Lung (tissue), 12 donors: Measurements from ENCODE around the gene GAN. TPM values are rescaled to one million over a fixed set of nuclear protein-coding genes. Genes with fewer than 3 reads are reported as not detected.
A peak's percentile ranks its signal among the peaks of the same experiment; 100 is the strongest.

ENCODE experiments used
- ATAC-seq: fragments of 200-7000 bp; cut with Tn5 transposase; one replicate; pipeline ENCODE4 v1.9.1; 2020; ENCODE audit warnings: moderate number of reproducible peaks; ENCODE audit not compliant: insufficient read depth, low FRiP score
- DNase-seq, 3 donors: peaks; one replicate each; pipeline ENCODE4 v3.0.0-alpha.2; 2013 to 2017
- H3K27ac ChIP-seq, 2 donors: one replicate each; pipeline ENCODE4 v1.5.1; 2013; ENCODE audit warnings: mild to moderate bottlenecking in 2 of 2, moderate library complexity in 2 of 2, control low read depth in 1 of 2, inconsistent platforms in 1 of 2, low read depth in 1 of 2, low read length in 1 of 2
- H3K27me3 ChIP-seq, 3 donors: one replicate each; pipeline ENCODE4 v1.5.1; 2013; ENCODE audit warnings: low read length in 2 of 3; ENCODE audit not compliant: control insufficient read depth in 3 of 3, insufficient read depth in 3 of 3
- H3K36me3 ChIP-seq, 4 donors: one replicate each; pipeline ENCODE4 v1.5.1; 2013; ENCODE audit warnings: low read length in 4 of 4, mild to moderate bottlenecking in 1 of 4, moderate library complexity in 1 of 4; ENCODE audit not compliant: control insufficient read depth in 4 of 4, insufficient read depth in 4 of 4
- H3K4me1 ChIP-seq, 5 donors: one replicate each; pipeline ENCODE4 v1.5.1; 2013; ENCODE audit warnings: low read length in 5 of 5, mild to moderate bottlenecking in 2 of 5, moderate library complexity in 1 of 5; ENCODE audit not compliant: control insufficient read depth in 5 of 5, insufficient read depth in 5 of 5
- H3K4me3 ChIP-seq: one replicate; pipeline ENCODE4 v1.5.1; 2013; ENCODE audit warnings: mild to moderate bottlenecking, control low read depth, moderate library complexity
- H3K9ac ChIP-seq, 2 donors: one replicate each; pipeline ENCODE4 v1.5.1; 2013; ENCODE audit warnings: low read length in 2 of 2, control low read depth in 1 of 2; ENCODE audit not compliant: insufficient read depth in 1 of 2
- H3K9me3 ChIP-seq, 4 donors: one replicate each; pipeline ENCODE4 v1.5.1; 2013; ENCODE audit warnings: low read length in 3 of 4, mild to moderate bottlenecking in 1 of 4, moderate library complexity in 1 of 4; ENCODE audit not compliant: control insufficient read depth in 4 of 4, insufficient read depth in 3 of 4
- CTCF ChIP-seq: IDR thresholded peaks from 2 replicates; pipeline ENCODE4 v1.5.1; 2012; ENCODE audit warnings: mild to moderate bottlenecking; ENCODE audit errors: control extremely low read depth, extremely low read depth
- WGBS, 2 donors: extraction: QIAGEN DNeasy Blood & Tissue Kit; methylation state at CpG; one replicate each; pipeline ENCODE4 v1.1.7; 2013; 5-methylcytosine and 5-hydroxymethylcytosine counted together
- polyA plus RNA-seq, 2 donors: library from polyadenylated mRNA; stranded (reverse); fragments of 200-250 nt; gene quantifications; one replicate each; pipeline ENCODE4 v1.2.1, GENCODE V29; 2013
- total RNA-seq, 2 donors: library from RNA; depleted of rRNA in 1 of 2; stranded (reverse); fragments of >200 nt in 1 of 2; gene quantifications; one replicate each; pipeline ENCODE4 v1.2.1, GENCODE V29; 2014 to 2021
- donor health status: control.
- donor health status: control.
- donor health status: Bipolar disorder and iron deficiency.
- donor health status: healthy.
- donor health status: DM: yes; HTN: yes; CAD: no.

The GAN gene
- total and polyA plus RNA-seq, 4 donors: 0.76 to 9.0 (median 4.4) TPM

DNA sequence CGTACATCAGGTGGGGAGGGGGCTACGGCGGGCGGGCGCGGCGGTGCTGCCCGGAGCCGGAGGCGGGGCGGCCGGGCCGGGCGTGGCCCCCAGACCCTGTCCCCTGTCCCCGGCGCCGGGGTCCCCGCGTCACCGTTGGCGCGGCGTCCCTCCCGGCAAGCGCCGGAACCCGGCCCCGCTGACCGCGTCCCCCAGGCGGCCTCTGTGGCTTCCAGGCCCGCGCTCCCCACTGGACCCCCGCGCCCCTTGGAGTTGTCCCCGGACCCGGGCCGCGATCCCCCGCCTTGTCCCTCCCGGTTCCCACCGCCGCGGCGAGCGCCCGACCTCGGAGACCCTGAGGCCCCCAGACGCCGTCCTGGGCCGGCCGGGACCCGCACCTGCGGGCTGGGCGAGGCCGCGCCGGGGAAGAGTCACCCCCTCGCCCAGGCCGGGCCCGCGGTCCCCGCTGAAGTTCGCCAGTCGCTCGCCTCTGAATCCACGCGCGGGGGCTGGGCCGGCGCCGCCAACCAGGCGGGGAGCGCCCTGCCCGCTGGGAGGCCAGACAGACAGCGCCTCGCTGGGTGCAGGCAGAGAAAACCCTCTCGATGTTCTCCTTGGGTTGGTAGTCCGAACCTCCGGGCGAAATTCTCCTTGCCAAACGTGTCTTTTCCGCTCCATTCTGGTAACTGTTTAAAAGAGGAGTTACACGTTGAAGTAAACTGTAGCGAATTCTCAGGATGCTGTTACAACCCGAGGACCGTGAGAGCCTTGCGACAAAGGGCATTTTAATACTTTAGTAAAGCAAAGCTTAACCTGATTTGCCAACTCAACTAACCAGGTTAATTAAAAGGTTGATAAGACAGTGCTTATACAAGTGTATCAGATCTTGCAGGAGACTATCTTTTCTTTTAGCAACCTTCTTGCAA is 761 bp downstream of the GAN start:
- peak; percentile 38 for ATAC-seq
- 1% methylated on average over 44 to 88 of the region's 88 CpGs for WGBS, 2 donors
- H3K4me3 ChIP-seq: peak overlapping the region; percentile 98
- H3K9ac ChIP-seq: peak overlapping the region in 1 of 2 donors; percentile 63
- no peak for TF ChIP-seq CTCF
- H3K4me1 ChIP-seq: peaks cover 7 to 19% (median 10%) of the 10 kb centered on the region in 5 donors
- no peaks in the 10 kb centered on the region for H3K27me3 ChIP-seq
- peak overlapping the region; percentile 96 to 97 for H3K27ac ChIP-seq
- no peaks in the 10 kb centered on the region for H3K9me3 ChIP-seq
- DNase-seq: peak; percentile 45 to 57 (median 47)
- H3K36me3 ChIP-seq: peaks cover 0 to 4% (median 0%) of the 10 kb centered on the region in 4 donors

GRCh38 chr16:81316176-81316496 is 1.4 kb downstream of the GAN start:
- no peak for TF ChIP-seq CTCF
- no peak for DNase-seq
- 87 to 88% methylated on average over 5 of the region's 5 CpGs for WGBS, 2 donors
- peaks cover 0 to 4% (median 0%) of the 10 kb centered on the region in 4 donors for H3K36me3 ChIP-seq
- H3K4me1 ChIP-seq: peaks cover 7 to 19% (median 10%) of the 10 kb centered on the region in 5 donors
- no peaks in the 10 kb centered on the region for H3K27me3 ChIP-seq
- no peak for ATAC-seq
- H3K9me3 ChIP-seq: no peaks in the 10 kb centered on the region
- H3K27ac ChIP-seq: peak overlapping the region in 1 of 2 donors; percentile 96
- no peak overlapping the region for H3K4me3 ChIP-seq
- H3K9ac ChIP-seq: peak overlapping the region in 1 of 2 donors; percentile 63

- WGBS, 2 donors: 90 to 94% methylated on average over 7 of the region's 7 CpGs
- Histone ChIP-seq H3K36me3 (no peaks in the 10 kb centered on the region), H3K9ac (no peak overlapping the region), H3K27ac (no peak overlapping the region), H3K27me3 (no peaks in the 10 kb centered on the region), H3K4me1 (peaks cover 5 to 19% (median 6%) of the 10 kb centered on the region in 5 donors), H3K4me3 (no peak overlapping the region), H3K9me3 (no peaks in the 10 kb centered on the region)
- DNase-seq (no peak), ATAC-seq (no peak)
- no peak for TF ChIP-seq CTCF
These were observed 3.9 kb downstream of the GAN start for GRCh38 chr16:81318711-81319110.
